HepG2 (cell line): ENCODE results near the gene APOBEC3H. TPM values are rescaled to one million over a fixed set of nuclear protein-coding genes. Genes with fewer than 3 reads are reported as not detected.

Experiments used
- ATAC-seq: fragments of 200-7000 bp; cut with Tn5 transposase; 3 replicates; pipeline ENCODE4 v1.9.1; 2020; ENCODE audit warnings: mild to moderate bottlenecking, moderate library complexity
- BruUV-seq: library from RNA; stranded (reverse); fragments of 400-500 nt; replicated peaks from 2 replicates; lab custom pipeline; 2021; lab: Mats Ljungman, UMichigan
- CTCF ChIA-PET: fragments of 300-600 bp; formaldehyde crosslinking; extraction: SDS; loops from one replicate; lab custom pipeline; 2021; ENCODE audit warnings: low total read pairs, inconsistent platforms, low intra/inter-chr PET ratio; lab: Yijun Ruan, JAX
- POLR2A ChIA-PET: fragments of 350-600 bp; sonication (Branson Sonifier 250); formaldehyde crosslinking; loops from one replicate; lab custom pipeline; 2020; ENCODE audit warnings: antibody characterized with exemption, inconsistent platforms; lab: Yijun Ruan, JAX
- DNase-seq: peaks from one replicate; pipeline ENCODE4 v3.0.0-alpha.2; 2015; ENCODE audit warnings: low spot score
- FAIRE-seq: peaks from 3 replicates; lab custom pipeline; 2011; peaks lifted over from hg19 to GRCh38; lab: Jason Lieb, UNC
- H2AFZ ChIP-seq: one replicate; pipeline ENCODE4 v1.6.1; 2011; ENCODE audit warnings: low read length, inconsistent platforms
- H3K27ac ChIP-seq: fragments of 300-600 bp; 3 replicates; pipeline ENCODE4 v1.8.0; 2011; ENCODE audit warnings: mixed run types, mild to moderate bottlenecking, mixed read lengths, low read length, inconsistent platforms; ENCODE audit not compliant: insufficient read depth; ENCODE audit errors: extremely low read length
- H3K27me3 ChIP-seq, 2 experiments: fragments of 200-600 bp in 1 of 2; 2 replicates in 1 of 2; 3 replicates in 1 of 2; pipeline versions ENCODE4 v1.6.0 to v1.8.0; 2011; ENCODE audit warnings: low read length in 2 of 2, mild to moderate bottlenecking in 2 of 2, moderate library complexity in 2 of 2, inconsistent platforms in 1 of 2; ENCODE audit not compliant: insufficient read depth in 2 of 2, control insufficient read depth in 1 of 2
- H3K36me3 ChIP-seq, 2 experiments: fragments of 200-600 bp in 1 of 2; replicated peaks in 1 of 2; 2 replicates in 1 of 2; 3 replicates in 1 of 2; pipeline versions ENCODE4 v1.5.1 to v1.8.0; 2011; ENCODE audit warnings: low read length in 2 of 2, inconsistent platforms in 1 of 2; ENCODE audit not compliant: insufficient read depth in 2 of 2, control insufficient read depth in 1 of 2
- H3K4me1 ChIP-seq: 2 replicates; pipeline ENCODE4 v1.5.1; 2012; ENCODE audit warnings: low read length, inconsistent platforms; ENCODE audit not compliant: insufficient read depth
- H3K4me2 ChIP-seq: 2 replicates; pipeline ENCODE4 v1.6.0; 2011; ENCODE audit warnings: low read depth, low read length, inconsistent platforms
- H3K4me3 ChIP-seq, 3 experiments: fragments of 200-600 bp in 1 of 3; sonication (generic), shearing (Covaris generic) in 1 of 3; replicated peaks in 1 of 3; 2 replicates each; pipeline ENCODE4 v1.5.1; 2011 to 2016; ENCODE audit warnings: low read length in 3 of 3, inconsistent platforms in 2 of 3, low read depth in 2 of 3, mild to moderate bottlenecking in 2 of 3, control low read depth in 1 of 3, mixed read lengths in 1 of 3; ENCODE audit not compliant: insufficient read depth in 1 of 3
- H3K79me2 ChIP-seq: one replicate; pipeline ENCODE4 v1.6.1; 2011; ENCODE audit warnings: low read length, inconsistent platforms; ENCODE audit not compliant: insufficient read depth
- H3K9ac ChIP-seq: 2 replicates; pipeline ENCODE4 v1.6.0; 2011; ENCODE audit warnings: mild to moderate bottlenecking, low read depth, low read length, inconsistent platforms; ENCODE audit not compliant: insufficient read depth
- H3K9me3 ChIP-seq: 2 replicates; pipeline ENCODE4 v1.5.1; 2012; ENCODE audit warnings: mild to moderate bottlenecking, low read length
- H4K20me1 ChIP-seq: 2 replicates; pipeline ENCODE4 v1.6.0; 2011; ENCODE audit warnings: inconsistent platforms, mild to moderate bottlenecking, low read length, moderate library complexity; ENCODE audit not compliant: insufficient read depth
- CC2D1A ChIP-seq: sonication (generic); formaldehyde crosslinking; IDR thresholded peaks from 2 replicates; pipeline ENCODE4 v1.8.1; 2023; ENCODE audit warnings: mild to moderate bottlenecking, missing genetic modification reagents
- ZC3H13 ChIP-seq: sonication (generic); formaldehyde crosslinking; IDR thresholded peaks from 2 replicates; pipeline ENCODE4 v1.8.1; 2023; ENCODE audit warnings: mild to moderate bottlenecking, missing genetic modification reagents, moderate library complexity
- ZFP62 ChIP-seq: sonication (generic); formaldehyde crosslinking; IDR thresholded peaks from 2 replicates; pipeline ENCODE4 v1.4.0; 2020; ENCODE audit warnings: missing genetic modification reagents
- ZNF225 ChIP-seq: sonication (generic); formaldehyde crosslinking; IDR thresholded peaks from 2 replicates; pipeline ENCODE4 v1.4.0; 2020; ENCODE audit warnings: mild to moderate bottlenecking, missing genetic modification reagents
- ZNF383 ChIP-seq: sonication (generic); formaldehyde crosslinking; IDR thresholded peaks from 2 replicates; pipeline ENCODE4 v1.4.0; 2020; ENCODE audit warnings: missing genetic modification reagents, mild to moderate bottlenecking, borderline replicate concordance
- WGBS: methylation state at CpG from one replicate; pipeline ENCODE4 v1.1.6; 2017; ENCODE audit warnings: low lambda C conversion rate; 5-methylcytosine and 5-hydroxymethylcytosine counted together
- in situ Hi-C: cut with HindIII; loops from 2 replicates; pipeline ENCODE4 v1.10.0; 2017; ENCODE audit warnings: low pct_unique_long_range_greater_than_20kb; ENCODE audit not compliant: extremely low pct_ligation_motif_present
- intact Hi-C: fragments of 100-400 bp; cut with micrococcal nuclease; formaldehyde crosslinking; loops from one replicate; pipeline ENCODE4 v1.10.0; 2022; ENCODE audit not compliant: unreplicated experiment
- polyA plus RNA-seq, 8 experiments: library from polyadenylated mRNA; depleted of rRNA in 3 of 8; stranded (reverse) in 7 of 8; unstranded in 1 of 8; fragments of >200 nt; fragmentation: Illumina TruSeq in 4 of 8; extraction: Trizol in 4 of 8; gene quantifications; 2 replicates each; pipeline versions ENCODE4 v1.2.1 to v1.2.3, GENCODE V29; 2011 to 2016; ENCODE audit warnings: low read depth in 4 of 8, missing spikeins in 1 of 8, mixed read lengths in 1 of 8; ENCODE audit not compliant: insufficient read depth in 1 of 8
- total RNA-seq, 5 experiments: library from RNA; depleted of rRNA; stranded (reverse); fragments of >200 nt; fragmentation: Illumina TruSeq; extraction: Trizol; gene quantifications; 2 replicates each; pipeline ENCODE4 v1.2.3, GENCODE V29; 2016; ENCODE audit warnings: low read depth in 1 of 5
- TF ChIP-seq, protein P1 (sequence below): sonication (generic); formaldehyde crosslinking; IDR thresholded peaks from 2 replicates; pipeline ENCODE4 v1.4.0; 2020; ENCODE audit warnings: missing genetic modification reagents
- TF ChIP-seq, protein P2 (sequence below): sonication (generic); formaldehyde crosslinking; IDR thresholded peaks from 2 replicates; pipeline ENCODE4 v1.5.1; 2020; ENCODE audit warnings: missing genetic modification reagents, mild to moderate bottlenecking, borderline replicate concordance
- TF ChIP-seq, protein P3 (sequence below): fragments of 450-650 bp; IDR thresholded peaks from 2 replicates; pipeline ENCODE4 v1.6.1; 2017
- TF ChIP-seq, protein P4 (sequence below), 2 experiments: sonication (generic) in 1 of 2; formaldehyde crosslinking in 1 of 2; IDR thresholded peaks; 2 replicates each; pipeline versions ENCODE4 v1.4.0 to v1.6.1; 2016 to 2020; ENCODE audit warnings: borderline replicate concordance in 1 of 2, low read depth in 1 of 2, mild to moderate bottlenecking in 1 of 2, missing genetic modification reagents in 1 of 2
- TF ChIP-seq, protein P5 (sequence below): sonication (generic); formaldehyde crosslinking; IDR thresholded peaks from 2 replicates; pipeline ENCODE4 v1.4.0; 2020; ENCODE audit warnings: low read depth, mild to moderate bottlenecking, missing genetic modification reagents

The APOBEC3H gene
- total and polyA plus RNA-seq, 2 of the 13 experiments (the other 11 are each of a cell fraction or from before 2014, with no cell fraction given): 0.18 to 0.31 TPM

DNA sequence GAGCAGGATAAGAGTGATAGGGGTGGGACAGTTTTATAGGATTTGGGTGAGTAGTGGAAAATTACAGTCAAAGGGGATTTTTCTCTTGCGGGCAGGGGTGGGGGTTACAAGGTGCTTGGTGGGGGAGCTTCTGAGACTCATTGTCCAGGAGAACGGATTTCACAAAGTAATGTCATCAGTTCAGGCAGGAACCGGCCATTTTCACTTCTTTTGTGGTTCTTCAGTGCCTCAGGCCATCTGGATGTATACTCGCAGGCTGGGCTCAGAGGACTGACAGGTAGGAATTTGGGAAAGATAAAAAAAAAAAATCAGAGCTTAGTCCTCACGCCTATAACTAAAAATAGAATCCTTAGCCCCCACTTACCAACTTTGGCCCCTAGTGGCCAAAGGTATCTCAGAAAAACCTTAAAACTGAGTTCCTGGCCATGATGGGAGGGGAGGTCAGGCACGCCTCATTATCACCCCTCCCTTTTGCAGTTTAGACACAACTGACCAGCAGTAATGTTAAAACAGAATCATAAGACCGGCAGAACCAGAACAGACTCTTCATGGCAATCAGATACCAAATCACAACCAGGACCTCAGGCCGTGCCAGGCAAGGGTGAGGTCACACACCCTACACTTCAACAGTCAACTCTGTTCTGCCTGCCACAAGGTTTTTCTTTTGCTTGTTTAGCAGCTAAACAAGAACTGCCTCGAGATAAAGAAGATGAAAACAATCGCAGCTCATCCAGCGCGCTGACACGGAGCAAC, 28.8 kb upstream of the APOBEC3H start:
- no peak overlapping the region for H3K27ac ChIP-seq
- ChIA-PET POLR2A (no interaction called here), CTCF (no interaction called here)
- intact Hi-C loops: no loop called here
- no peak overlapping the region for H3K4me2 ChIP-seq
- TF ChIP-seq ZFP62 (CRISPR knock-in tag) (no peak), ZNF225 (CRISPR knock-in tag) (no peak), ZNF383 (CRISPR knock-in tag) (no peak), ZC3H13 (CRISPR knock-in tag) (no peak), CC2D1A (CRISPR knock-in tag) (no peak)
- TF ChIP-seq, protein P1, sequence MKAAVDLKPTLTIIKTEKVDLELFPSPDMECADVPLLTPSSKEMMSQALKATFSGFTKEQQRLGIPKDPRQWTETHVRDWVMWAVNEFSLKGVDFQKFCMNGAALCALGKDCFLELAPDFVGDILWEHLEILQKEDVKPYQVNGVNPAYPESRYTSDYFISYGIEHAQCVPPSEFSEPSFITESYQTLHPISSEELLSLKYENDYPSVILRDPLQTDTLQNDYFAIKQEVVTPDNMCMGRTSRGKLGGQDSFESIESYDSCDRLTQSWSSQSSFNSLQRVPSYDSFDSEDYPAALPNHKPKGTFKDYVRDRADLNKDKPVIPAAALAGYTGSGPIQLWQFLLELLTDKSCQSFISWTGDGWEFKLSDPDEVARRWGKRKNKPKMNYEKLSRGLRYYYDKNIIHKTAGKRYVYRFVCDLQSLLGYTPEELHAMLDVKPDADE (CRISPR knock-in tag): no peak
- TF ChIP-seq, protein P2, sequence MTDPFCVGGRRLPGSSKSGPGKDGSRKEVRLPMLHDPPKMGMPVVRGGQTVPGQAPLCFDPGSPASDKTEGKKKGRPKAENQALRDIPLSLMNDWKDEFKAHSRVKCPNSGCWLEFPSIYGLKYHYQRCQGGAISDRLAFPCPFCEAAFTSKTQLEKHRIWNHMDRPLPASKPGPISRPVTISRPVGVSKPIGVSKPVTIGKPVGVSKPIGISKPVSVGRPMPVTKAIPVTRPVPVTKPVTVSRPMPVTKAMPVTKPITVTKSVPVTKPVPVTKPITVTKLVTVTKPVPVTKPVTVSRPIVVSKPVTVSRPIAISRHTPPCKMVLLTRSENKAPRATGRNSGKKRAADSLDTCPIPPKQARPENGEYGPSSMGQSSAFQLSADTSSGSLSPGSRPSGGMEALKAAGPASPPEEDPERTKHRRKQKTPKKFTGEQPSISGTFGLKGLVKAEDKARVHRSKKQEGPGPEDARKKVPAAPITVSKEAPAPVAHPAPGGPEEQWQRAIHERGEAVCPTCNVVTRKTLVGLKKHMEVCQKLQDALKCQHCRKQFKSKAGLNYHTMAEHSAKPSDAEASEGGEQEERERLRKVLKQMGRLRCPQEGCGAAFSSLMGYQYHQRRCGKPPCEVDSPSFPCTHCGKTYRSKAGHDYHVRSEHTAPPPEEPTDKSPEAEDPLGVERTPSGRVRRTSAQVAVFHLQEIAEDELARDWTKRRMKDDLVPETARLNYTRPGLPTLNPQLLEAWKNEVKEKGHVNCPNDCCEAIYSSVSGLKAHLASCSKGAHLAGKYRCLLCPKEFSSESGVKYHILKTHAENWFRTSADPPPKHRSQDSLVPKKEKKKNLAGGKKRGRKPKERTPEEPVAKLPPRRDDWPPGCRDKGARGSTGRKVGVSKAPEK: no peak
- TF ChIP-seq, protein P3, sequence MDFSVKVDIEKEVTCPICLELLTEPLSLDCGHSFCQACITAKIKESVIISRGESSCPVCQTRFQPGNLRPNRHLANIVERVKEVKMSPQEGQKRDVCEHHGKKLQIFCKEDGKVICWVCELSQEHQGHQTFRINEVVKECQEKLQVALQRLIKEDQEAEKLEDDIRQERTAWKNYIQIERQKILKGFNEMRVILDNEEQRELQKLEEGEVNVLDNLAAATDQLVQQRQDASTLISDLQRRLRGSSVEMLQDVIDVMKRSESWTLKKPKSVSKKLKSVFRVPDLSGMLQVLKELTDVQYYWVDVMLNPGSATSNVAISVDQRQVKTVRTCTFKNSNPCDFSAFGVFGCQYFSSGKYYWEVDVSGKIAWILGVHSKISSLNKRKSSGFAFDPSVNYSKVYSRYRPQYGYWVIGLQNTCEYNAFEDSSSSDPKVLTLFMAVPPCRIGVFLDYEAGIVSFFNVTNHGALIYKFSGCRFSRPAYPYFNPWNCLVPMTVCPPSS: no peak
- TF ChIP-seq, protein P4, sequence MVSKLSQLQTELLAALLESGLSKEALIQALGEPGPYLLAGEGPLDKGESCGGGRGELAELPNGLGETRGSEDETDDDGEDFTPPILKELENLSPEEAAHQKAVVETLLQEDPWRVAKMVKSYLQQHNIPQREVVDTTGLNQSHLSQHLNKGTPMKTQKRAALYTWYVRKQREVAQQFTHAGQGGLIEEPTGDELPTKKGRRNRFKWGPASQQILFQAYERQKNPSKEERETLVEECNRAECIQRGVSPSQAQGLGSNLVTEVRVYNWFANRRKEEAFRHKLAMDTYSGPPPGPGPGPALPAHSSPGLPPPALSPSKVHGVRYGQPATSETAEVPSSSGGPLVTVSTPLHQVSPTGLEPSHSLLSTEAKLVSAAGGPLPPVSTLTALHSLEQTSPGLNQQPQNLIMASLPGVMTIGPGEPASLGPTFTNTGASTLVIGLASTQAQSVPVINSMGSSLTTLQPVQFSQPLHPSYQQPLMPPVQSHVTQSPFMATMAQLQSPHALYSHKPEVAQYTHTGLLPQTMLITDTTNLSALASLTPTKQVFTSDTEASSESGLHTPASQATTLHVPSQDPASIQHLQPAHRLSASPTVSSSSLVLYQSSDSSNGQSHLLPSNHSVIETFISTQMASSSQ (IDR thresholded peaks at IDR 0.05; ENCODE audit: low read depth): no peak
- TF ChIP-seq, protein P4 (CRISPR knock-in tag; IDR thresholded peaks at IDR 0.05; ENCODE audit: borderline replicate concordance): no peak
- TF ChIP-seq, protein P5, sequence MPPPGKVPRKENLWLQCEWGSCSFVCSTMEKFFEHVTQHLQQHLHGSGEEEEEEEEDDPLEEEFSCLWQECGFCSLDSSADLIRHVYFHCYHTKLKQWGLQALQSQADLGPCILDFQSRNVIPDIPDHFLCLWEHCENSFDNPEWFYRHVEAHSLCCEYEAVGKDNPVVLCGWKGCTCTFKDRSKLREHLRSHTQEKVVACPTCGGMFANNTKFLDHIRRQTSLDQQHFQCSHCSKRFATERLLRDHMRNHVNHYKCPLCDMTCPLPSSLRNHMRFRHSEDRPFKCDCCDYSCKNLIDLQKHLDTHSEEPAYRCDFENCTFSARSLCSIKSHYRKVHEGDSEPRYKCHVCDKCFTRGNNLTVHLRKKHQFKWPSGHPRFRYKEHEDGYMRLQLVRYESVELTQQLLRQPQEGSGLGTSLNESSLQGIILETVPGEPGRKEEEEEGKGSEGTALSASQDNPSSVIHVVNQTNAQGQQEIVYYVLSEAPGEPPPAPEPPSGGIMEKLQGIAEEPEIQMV (CRISPR knock-in tag): no peak
- in situ Hi-C loops: no loop called here
- DNase-seq (no peak), FAIRE-seq (no peak), ATAC-seq (no peak)
- H3K36me3 ChIP-seq: no peaks in the 10 kb centered on the region
- BruUV-seq: no TSS peak
- H3K4me3 ChIP-seq: no peak overlapping the region
- no peak overlapping the region for H2AFZ ChIP-seq
- no peaks in the 10 kb centered on the region for H3K79me2 ChIP-seq
- H3K9me3 ChIP-seq: no peaks in the 10 kb centered on the region
- H3K27me3 ChIP-seq: peaks cover 0 to 10% of the 10 kb centered on the region in 2 experiments; a peak in 3 of 5 replicates
- no peak overlapping the region for H3K9ac ChIP-seq
- H4K20me1 ChIP-seq: no peaks in the 10 kb centered on the region
- H3K4me1 ChIP-seq: peaks cover 10% of the 10 kb centered on the region
- 35% methylated on average over 13 of the region's 13 CpGs for WGBS
